Activated CD4-positive, alpha-beta T cell treated with anti-CD3 and anti-CD28 coated beads, Interleukin-2, amount 10 ng/mL, durations not matched to agents 7 days and 5 days (primary cell): ENCODE measurements around the gene DCUN1D2. TPM values are rescaled to one million over a fixed set of nuclear protein-coding genes. Genes with fewer than 3 reads are reported as not detected.
"Not testable (repeated sequence)": the region's sequence is repeated elsewhere in the genome, so short reads cannot be mapped to it uniquely, and the experiment has no call there.

Experiments
- CTCF ChIA-PET: fragments of 350-600 bp; sonication (Branson Sonifier 250); formaldehyde crosslinking; loops from one replicate; lab custom pipeline; 2021; ENCODE audit warnings: antibody characterized with exemption; lab: Charles Lee
- POLR2A ChIA-PET: fragments of 350-600 bp; sonication (Branson Sonifier 250); formaldehyde crosslinking; loops from one replicate; lab custom pipeline; 2021; ENCODE audit warnings: antibody characterized with exemption; lab: Charles Lee
- DNase-seq: peaks from one replicate; pipeline ENCODE4 v3.0.0-alpha.2; 2020
- H3K27ac Mint-ChIP-seq: one replicate; pipeline ENCODE4 v1.8.0; 2021; ENCODE audit warnings: mild to moderate bottlenecking, moderate library complexity, mixed read lengths
- H3K27me3 Mint-ChIP-seq: one replicate; pipeline ENCODE4 v1.8.0; 2021; ENCODE audit warnings: mixed read lengths
- H3K36me3 Mint-ChIP-seq: one replicate; pipeline ENCODE4 v1.8.0; 2021; ENCODE audit warnings: low read depth, mixed read lengths
- H3K4me1 Mint-ChIP-seq: one replicate; pipeline ENCODE4 v1.8.0; 2021; ENCODE audit warnings: mixed read lengths
- H3K4me3 Mint-ChIP-seq: one replicate; pipeline ENCODE4 v1.8.0; 2021; ENCODE audit warnings: mild to moderate bottlenecking, moderate library complexity, mixed read lengths
- H3K9me3 Mint-ChIP-seq: one replicate; pipeline ENCODE4 v1.8.0; 2021; ENCODE audit warnings: mixed read lengths
- total RNA-seq, 2 experiments: library from RNA; stranded (reverse); gene quantifications; one replicate each; pipeline ENCODE4 v1.2.3, GENCODE V29; 2021

The DCUN1D2 gene
- total RNA-seq, 2 experiments from 2014 or later = 13.9 to 20.3 TPM

DNA sequence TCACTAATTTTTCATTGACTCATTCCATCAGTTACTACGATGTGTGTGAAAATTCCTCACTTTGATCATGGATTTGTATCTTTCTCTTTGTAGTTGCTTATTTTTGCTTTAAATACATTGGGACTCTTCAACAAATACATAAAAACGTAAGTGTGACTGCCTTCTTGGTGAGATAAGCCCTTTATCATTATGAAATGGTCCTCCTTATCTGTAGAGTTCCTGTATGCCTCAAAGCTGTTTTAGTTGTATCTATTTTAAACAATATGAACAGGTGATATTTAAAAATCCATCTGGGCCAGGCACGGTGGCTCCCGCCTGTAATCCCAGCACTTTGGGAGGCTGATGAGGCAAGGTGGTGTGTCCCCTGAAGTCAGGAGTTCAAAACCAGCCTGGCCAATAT is 11.3 kb downstream of the DCUN1D2 start:
- no peak overlapping the region for H3K27ac Mint-ChIP-seq
- H3K9me3 Mint-ChIP-seq = no peaks in the 10 kb centered on the region
- H3K4me1 Mint-ChIP-seq = peaks cover 2% of the 10 kb centered on the region
- ChIA-PET POLR2A (no interaction called here), CTCF (no interaction called here)
- H3K27me3 Mint-ChIP-seq = no peaks in the 10 kb centered on the region
- H3K4me3 Mint-ChIP-seq = no peak overlapping the region
- DNase-seq = no peak
- H3K36me3 Mint-ChIP-seq = peaks cover 24% of the 10 kb centered on the region

DNA sequence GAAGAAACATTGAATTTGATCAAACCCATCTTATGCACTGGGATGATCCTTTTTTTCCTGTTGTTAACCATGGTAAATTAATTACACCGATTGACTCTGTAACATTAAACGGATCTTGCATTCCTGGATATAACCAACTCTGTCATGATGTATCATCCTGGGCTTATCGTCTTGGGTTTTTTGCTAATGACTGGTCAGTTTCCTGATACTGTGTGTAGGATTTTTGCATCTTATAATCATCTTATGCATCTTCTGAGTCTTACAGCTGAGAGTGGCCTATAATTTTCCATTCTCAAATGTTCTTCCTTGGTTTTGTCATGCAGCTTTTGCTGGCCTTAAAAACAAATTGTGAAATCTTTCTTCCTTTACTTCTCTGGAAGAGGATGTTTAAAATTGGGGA is 12.8 kb downstream of the DCUN1D2 start:
- Mint-ChIP-seq H3K4me3 (no peak overlapping the region), H3K27me3 (no peaks in the 10 kb centered on the region), H3K36me3 (peaks cover 27% of the 10 kb centered on the region), H3K9me3 (no peaks in the 10 kb centered on the region), H3K27ac (no peak overlapping the region), H3K4me1 (no peaks in the 10 kb centered on the region)
- CTCF ChIA-PET = interaction anchor here (0.7 kb wide), 1 partner anchor 405 kb away, joined by 3 read pairs; no protein-coding TSS in a partner anchor
- POLR2A ChIA-PET = no interaction called here
- DNase-seq = no peak

DNA sequence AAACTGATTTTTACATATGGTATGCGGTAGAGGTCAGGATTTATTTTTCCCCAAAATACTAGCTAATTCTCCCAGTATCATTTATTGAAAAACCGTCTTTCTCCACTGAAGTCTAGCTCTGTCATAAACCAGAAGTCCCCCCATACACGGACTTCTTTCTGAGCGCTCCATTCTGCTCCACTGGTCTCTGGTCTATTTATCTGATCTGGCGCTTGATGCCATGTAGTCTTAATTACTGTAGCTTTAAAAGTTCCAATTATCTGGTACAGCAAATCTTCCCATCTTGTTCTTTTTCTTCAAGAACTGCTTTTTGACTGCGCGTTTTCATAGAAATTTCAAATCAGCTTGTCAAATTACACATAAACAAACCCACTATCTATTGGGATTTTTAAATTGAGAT is 13.7 kb downstream of the DCUN1D2 start:
- H3K27ac Mint-ChIP-seq = no peak overlapping the region
- peaks cover 27% of the 10 kb centered on the region for H3K36me3 Mint-ChIP-seq
- no peaks in the 10 kb centered on the region for H3K4me1 Mint-ChIP-seq
- ChIA-PET POLR2A (no interaction called here), CTCF (interaction anchor here (0.7 kb wide), 1 partner anchor 404 kb away, joined by 3 read pairs; no protein-coding TSS in a partner anchor)
- H3K27me3 Mint-ChIP-seq = no peaks in the 10 kb centered on the region
- H3K9me3 Mint-ChIP-seq = no peaks in the 10 kb centered on the region
- H3K4me3 Mint-ChIP-seq = no peak overlapping the region
- no peak for DNase-seq

DNA sequence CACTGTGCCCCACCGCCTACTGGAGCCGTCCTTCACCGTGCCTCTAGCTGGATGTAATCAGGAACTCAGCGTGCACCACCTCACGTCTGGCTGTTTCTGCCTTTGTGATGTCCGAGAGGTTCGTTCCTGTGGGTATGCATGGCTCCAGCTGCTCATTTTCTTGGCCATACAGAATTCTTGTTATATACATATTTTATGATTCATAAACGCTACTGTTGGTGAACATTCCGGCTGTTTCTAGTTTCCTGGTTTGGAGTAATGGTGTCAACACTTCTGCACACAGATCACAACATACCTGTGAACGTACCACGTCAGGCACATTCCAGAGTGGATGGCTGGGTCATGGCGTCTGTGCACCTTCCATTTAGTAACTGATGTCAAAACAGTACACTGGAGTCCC is 14.6 kb downstream of the DCUN1D2 start:
- no peaks in the 10 kb centered on the region for H3K4me1 Mint-ChIP-seq
- H3K27me3 Mint-ChIP-seq = no peaks in the 10 kb centered on the region
- DNase-seq = no peak
- H3K9me3 Mint-ChIP-seq = no peaks in the 10 kb centered on the region
- ChIA-PET CTCF (no interaction called here), POLR2A (no interaction called here)
- peaks cover 33% of the 10 kb centered on the region for H3K36me3 Mint-ChIP-seq
- no peak overlapping the region for H3K27ac Mint-ChIP-seq
- no peak overlapping the region for H3K4me3 Mint-ChIP-seq

DNA sequence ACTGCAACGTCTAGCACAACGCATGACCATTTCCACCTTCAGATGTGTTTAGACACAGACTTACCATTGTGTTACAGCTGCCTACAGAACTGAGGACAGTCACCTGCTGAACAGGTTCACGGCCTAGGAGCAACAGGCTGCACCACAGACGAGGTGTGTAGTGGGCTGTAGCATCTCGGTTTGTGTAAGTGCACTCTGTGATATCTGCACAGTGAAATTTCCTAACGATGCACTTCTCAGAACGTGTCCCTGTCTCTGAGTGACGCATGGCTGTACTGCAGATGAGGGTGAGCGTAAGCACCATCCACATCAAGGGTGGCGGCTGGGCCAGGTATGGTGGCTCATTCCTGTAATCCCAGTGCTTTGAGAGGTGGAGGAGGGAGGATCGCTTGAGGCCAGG is 15.2 kb downstream of the DCUN1D2 start:
- H3K27me3 Mint-ChIP-seq = no peaks in the 10 kb centered on the region
- no peak overlapping the region for H3K27ac Mint-ChIP-seq
- DNase-seq = no peak
- peaks cover 33% of the 10 kb centered on the region for H3K36me3 Mint-ChIP-seq
- POLR2A ChIA-PET = no interaction called here
- H3K4me1 Mint-ChIP-seq = no peaks in the 10 kb centered on the region
- H3K9me3 Mint-ChIP-seq = no peaks in the 10 kb centered on the region
- no peak overlapping the region for H3K4me3 Mint-ChIP-seq
- CTCF ChIA-PET = no interaction called here

DNA sequence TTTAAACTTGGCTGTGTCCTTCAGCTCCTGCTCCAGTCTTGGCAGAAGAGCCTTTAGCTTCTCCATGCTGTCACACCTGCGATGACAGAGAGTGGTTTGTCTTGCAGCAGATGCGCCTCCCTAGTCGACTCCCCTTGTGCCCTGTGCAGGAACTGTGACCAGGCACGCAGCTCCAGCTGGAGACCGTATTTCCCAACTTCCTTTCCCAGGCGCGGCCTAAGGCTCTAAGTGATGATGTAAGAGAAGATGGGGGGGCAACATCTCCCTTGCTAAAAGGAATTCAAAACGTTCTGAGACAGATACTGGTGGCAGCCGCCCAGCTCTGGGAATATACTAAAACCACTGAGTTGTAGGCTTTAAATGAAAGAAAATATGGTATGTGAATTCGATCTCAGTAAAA is 16.3 kb downstream of the DCUN1D2 start:
- no peaks in the 10 kb centered on the region for H3K27me3 Mint-ChIP-seq
- no peak overlapping the region for H3K27ac Mint-ChIP-seq
- ChIA-PET POLR2A (interaction anchor here (0.8 kb wide), 1 partner anchor 71 kb away, joined by 3 read pairs; no protein-coding TSS in a partner anchor), CTCF (no interaction called here)
- peaks cover 28% of the 10 kb centered on the region for H3K36me3 Mint-ChIP-seq
- no peaks in the 10 kb centered on the region for H3K4me1 Mint-ChIP-seq
- no peak overlapping the region for H3K4me3 Mint-ChIP-seq
- H3K9me3 Mint-ChIP-seq = no peaks in the 10 kb centered on the region
- DNase-seq = no peak

DNA sequence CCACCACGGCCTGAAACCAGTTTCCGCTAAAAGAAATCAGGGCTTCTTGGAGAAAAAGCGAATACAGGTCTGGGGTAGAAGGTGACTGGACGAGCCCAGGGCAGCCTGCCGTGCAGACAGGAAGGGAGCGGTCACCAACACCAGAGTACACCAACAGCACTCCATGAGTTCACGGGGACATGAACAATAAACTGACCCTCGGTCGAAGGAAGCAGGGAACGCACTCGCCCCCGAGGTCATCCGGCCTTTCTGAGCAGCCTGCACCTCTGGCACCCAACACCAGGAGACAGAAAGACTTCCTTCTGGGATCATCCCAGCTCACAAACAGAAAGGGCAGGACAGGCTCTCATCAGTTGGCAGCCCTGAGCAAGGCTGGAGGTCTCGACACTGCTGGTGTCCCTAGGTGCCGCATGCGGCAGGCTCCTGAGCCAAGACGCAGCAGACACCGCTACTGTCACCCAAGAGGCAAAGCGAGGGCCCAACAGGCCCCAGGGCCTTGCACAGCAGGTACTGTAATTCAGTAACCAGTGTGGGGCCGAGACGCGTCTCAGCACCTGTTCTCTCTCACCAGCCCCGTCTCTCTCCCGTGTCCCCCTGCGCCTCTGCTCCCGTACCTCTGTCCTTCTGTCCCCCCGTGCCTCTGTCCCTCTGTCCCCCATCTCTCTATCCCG is 18.0 kb downstream of the DCUN1D2 start:
- ChIA-PET POLR2A (no interaction called here), CTCF (no interaction called here)
- Mint-ChIP-seq H3K27ac (no peak overlapping the region), H3K9me3 (no peaks in the 10 kb centered on the region), H3K4me3 (no peak overlapping the region), H3K27me3 (no peaks in the 10 kb centered on the region), H3K36me3 (peaks cover 23% of the 10 kb centered on the region), H3K4me1 (no peaks in the 10 kb centered on the region)
- no peak for DNase-seq

DNA sequence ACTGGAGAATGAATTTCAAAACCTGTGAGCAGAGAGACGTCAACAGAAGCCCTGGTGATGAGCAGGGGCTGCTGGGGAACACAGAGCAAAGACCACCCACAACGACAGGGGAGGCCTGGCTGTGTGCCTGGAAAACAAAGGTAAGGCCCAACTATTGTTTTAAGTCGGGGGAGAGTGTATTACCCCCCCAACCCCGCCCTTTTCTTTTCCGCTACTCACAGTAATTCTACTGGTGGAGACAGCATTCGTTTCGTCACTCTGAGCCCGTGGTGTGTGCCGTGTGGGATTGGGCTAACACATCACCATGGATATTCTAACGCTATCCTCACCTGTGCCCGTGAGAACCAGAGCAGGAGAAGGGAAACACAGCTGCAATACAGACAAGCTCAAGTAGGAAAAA is 18.7 kb downstream of the DCUN1D2 start:
- Mint-ChIP-seq H3K27ac (no peak overlapping the region), H3K4me3 (no peak overlapping the region), H3K27me3 (no peaks in the 10 kb centered on the region), H3K36me3 (peaks cover 22% of the 10 kb centered on the region), H3K9me3 (no peaks in the 10 kb centered on the region), H3K4me1 (no peaks in the 10 kb centered on the region)
- DNase-seq = no peak
- CTCF ChIA-PET = no interaction called here
- POLR2A ChIA-PET = no interaction called here

DNA sequence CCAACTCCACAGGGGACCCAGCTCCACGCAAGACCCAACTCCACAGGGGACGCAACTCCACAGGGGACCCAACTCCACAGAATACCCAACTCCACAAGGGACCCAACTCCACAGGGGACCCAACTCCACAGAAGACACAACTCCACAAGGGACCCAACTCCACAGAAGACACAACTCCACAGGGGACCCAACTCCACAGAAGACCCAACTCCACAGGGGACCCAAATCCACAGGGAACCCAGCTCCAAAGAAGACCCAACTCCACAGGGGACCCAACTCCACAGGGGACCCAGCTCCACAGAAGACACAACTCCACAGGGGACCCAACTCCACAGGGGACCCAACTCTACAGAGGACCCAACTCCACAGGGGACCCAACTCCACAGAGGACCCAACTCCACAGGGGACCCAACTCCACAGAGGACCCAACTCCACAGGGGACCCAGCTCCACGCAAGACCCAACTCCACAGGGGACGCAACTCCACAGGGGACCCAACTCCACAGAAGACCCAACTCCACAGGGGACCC is 19.8 kb downstream of the DCUN1D2 start:
- H3K9me3 Mint-ChIP-seq, H3K27ac Mint-ChIP-seq, POLR2A ChIA-PET, H3K4me3 Mint-ChIP-seq, DNase-seq, H3K27me3 Mint-ChIP-seq, CTCF ChIA-PET, H3K4me1 Mint-ChIP-seq: not testable (repeated sequence)
- H3K36me3 Mint-ChIP-seq = peaks cover 21% of the 10 kb centered on the region

DNA sequence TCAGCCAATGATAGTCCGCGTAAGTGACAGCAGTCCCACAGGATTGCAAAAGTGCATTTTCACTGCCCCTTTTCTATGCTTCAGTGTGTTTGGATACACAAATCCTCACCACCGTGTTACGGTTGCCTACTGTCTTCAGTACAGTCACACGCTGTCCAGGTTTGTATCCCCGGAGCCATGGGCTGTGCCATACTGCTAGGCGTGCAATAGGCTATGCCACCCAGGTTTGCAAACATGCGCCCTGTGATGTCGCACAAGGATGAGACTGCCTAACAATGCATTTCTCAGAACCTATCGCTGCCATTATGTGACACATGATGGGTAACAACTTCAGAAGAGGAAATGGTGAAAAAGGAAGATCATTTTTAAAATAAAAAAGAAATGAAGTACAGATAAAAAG is 20.4 kb downstream of the DCUN1D2 start:
- POLR2A ChIA-PET = no interaction called here
- Mint-ChIP-seq H3K9me3 (no peaks in the 10 kb centered on the region), H3K4me3 (no peak overlapping the region), H3K27me3 (no peaks in the 10 kb centered on the region), H3K27ac (no peak overlapping the region), H3K4me1 (peaks cover 6% of the 10 kb centered on the region), H3K36me3 (peaks cover 21% of the 10 kb centered on the region)
- no peak for DNase-seq
- CTCF ChIA-PET = no interaction called here

DNA sequence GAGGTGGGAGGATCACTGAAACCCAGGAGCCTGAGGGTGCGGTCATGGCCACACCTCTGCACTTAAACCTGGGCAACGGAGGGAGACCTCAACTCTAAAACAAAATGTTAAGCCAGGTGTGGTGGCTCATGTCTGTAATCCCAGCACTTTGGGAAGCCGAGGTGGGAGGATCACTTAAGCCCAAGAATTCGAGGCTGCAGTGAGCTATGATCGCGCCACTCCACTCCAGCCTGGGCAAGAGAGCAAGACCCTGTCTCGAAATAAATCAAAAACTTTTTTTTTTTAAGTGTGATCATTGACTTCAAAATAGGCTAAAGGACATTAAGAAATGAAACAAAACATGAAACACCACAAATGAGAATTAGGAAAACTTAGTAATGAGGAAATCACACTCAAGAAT is 20.9 kb downstream of the DCUN1D2 start:
- no peaks in the 10 kb centered on the region for H3K9me3 Mint-ChIP-seq
- POLR2A ChIA-PET = no interaction called here
- H3K27me3 Mint-ChIP-seq = no peaks in the 10 kb centered on the region
- no peak for DNase-seq
- peaks cover 6% of the 10 kb centered on the region for H3K4me1 Mint-ChIP-seq
- H3K36me3 Mint-ChIP-seq = peaks cover 17% of the 10 kb centered on the region
- H3K27ac Mint-ChIP-seq = no peak overlapping the region
- CTCF ChIA-PET = no interaction called here
- H3K4me3 Mint-ChIP-seq = no peak overlapping the region

DNA sequence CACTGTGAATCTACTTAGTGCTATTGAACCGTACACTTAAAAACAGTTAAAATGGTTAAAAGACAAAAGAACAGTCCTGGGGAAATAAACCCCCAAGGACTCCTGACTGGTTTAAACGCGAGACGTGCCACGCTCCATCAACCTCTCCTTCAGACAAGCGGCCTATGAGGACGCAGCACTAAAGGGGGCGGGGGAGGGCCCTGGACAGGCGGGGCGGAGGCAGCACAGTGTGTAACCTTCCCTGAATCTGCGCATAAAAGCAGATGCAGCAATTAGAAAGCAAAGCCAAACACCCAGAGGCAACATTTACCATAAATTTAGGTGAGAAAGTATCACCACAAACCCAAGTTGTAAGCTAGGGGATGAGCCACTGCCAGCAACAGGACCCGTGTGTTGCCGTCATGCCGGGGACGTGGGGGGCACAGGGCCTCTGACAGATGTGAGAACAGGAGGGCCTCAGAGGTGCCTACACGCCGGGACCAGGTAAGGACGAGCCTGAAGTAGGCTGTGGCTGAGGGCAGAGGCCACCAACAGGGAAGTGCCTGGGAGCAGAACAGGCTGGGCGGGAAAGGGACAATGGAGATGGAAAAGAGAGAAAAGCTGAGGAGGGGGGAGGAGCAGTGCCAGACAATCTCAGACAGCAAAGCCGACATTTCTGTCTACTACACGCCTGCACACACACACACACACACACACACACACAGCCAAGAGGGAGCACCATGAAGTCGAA is 21.9 kb downstream of the DCUN1D2 start:
- POLR2A ChIA-PET = no interaction called here

DNA sequence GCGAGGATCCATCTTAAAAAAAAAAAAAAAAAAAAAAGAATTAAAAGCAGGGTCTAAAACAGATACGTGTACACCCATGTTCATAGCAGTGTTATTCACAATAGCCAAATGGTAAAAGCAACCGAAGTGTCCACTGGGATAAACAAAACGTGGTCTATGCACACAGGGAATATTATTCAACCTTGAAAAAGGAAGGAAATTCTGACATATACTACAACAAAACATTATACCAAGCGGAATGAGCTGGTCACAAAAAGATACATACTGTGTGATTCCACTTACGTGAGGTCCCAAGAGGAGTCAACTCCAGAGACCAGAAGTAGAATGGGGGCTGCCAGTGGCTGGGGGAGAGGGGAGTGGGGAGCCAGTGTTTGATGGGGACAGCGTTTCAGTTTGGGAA is 22.5 kb downstream of the DCUN1D2 start:
- Mint-ChIP-seq H3K4me1 (peaks cover 6% of the 10 kb centered on the region), H3K36me3 (peaks cover 10% of the 10 kb centered on the region), H3K27me3 (no peaks in the 10 kb centered on the region), H3K27ac (no peak overlapping the region), H3K4me3 (no peak overlapping the region), H3K9me3 (no peaks in the 10 kb centered on the region)
- ChIA-PET CTCF (interaction anchor here (1.4 kb wide), 1 partner anchor 21 kb away, joined by 5 read pairs; no protein-coding TSS in a partner anchor), POLR2A (no interaction called here)
- DNase-seq = no peak

More for the DNA sequence above, 21.9 kb downstream of the DCUN1D2 start:
- H3K4me3 Mint-ChIP-seq = no peak overlapping the region
- H3K9me3 Mint-ChIP-seq = no peaks in the 10 kb centered on the region
- CTCF ChIA-PET = no interaction called here
- no peaks in the 10 kb centered on the region for H3K27me3 Mint-ChIP-seq
- peaks cover 6% of the 10 kb centered on the region for H3K4me1 Mint-ChIP-seq
- H3K27ac Mint-ChIP-seq = no peak overlapping the region
- H3K36me3 Mint-ChIP-seq = peaks cover 10% of the 10 kb centered on the region
- DNase-seq = no peak
